B cell (primary cell): Measurements from ENCODE around the gene CERT1.

Experiments used
- EZH2 ChIP-seq: IDR thresholded peaks from 2 replicates; pipeline ENCODE4 v1.6.1; 2012; ENCODE audit warnings: borderline replicate concordance, low read depth, mild to moderate bottlenecking, moderate library complexity, low read length; ENCODE audit not compliant: insufficient read depth, poor library complexity, severe bottlenecking
- TF ChIP-seq, protein P1 (sequence below): fragments of 200-600 bp; IDR thresholded peaks from one replicate; pipeline ENCODE4 v1.8.0; 2022; ENCODE audit warnings: antibody characterized with exemption, mild to moderate bottlenecking

GRCh38 chr5:75466006-75466716, 45.3 kb downstream of the CERT1 start:
- TF ChIP-seq, protein P1, sequence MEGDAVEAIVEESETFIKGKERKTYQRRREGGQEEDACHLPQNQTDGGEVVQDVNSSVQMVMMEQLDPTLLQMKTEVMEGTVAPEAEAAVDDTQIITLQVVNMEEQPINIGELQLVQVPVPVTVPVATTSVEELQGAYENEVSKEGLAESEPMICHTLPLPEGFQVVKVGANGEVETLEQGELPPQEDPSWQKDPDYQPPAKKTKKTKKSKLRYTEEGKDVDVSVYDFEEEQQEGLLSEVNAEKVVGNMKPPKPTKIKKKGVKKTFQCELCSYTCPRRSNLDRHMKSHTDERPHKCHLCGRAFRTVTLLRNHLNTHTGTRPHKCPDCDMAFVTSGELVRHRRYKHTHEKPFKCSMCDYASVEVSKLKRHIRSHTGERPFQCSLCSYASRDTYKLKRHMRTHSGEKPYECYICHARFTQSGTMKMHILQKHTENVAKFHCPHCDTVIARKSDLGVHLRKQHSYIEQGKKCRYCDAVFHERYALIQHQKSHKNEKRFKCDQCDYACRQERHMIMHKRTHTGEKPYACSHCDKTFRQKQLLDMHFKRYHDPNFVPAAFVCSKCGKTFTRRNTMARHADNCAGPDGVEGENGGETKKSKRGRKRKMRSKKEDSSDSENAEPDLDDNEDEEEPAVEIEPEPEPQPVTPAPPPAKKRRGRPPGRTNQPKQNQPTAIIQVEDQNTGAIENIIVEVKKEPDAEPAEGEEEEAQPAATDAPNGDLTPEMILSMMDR: no peak
- no peak for TF ChIP-seq EZH2
